Hair follicle dermal papilla cell (primary cell): Measurements from ENCODE around the gene SI. TPM values are rescaled to one million over a fixed set of nuclear protein-coding genes. Genes with fewer than 3 reads are reported as not detected.

Source experiments
- small RNA-seq: library from RNA; depleted of rRNA; stranded (forward); fragments of <200 nt; gene quantifications from one replicate; pipeline ENCODE3, GENCODE V24; 2012
- total RNA-seq: library from RNA; depleted of rRNA; stranded (reverse); fragments of >200 nt; gene quantifications from 2 replicates; pipeline ENCODE4 v1.2.3, GENCODE V29; 2012

SI gene
- not detected in 2 replicates for total RNA-seq

GRCh38 chr3:165078293-165078692, at the start of gene SI:
Gene SI (minus strand): TSS chr3:165078496. CDS start chr3:165076012, 2,484 bp downstream.

Small RNAs within 50 kb of the gene (small RNA-seq; reads per million reads assigned to genes)
- gene RF00019 = not detected

Other genes starting within 250 kb of the SI start
- gene SLITRK3, start 117.9 kb upstream of the SI start, total RNA-seq = not detected in 2 replicates